ENCODE measurements around the gene ZCCHC17.

- TF ChIP-seq POLR2AphosphoS5 (IDR thresholded peaks at IDR 0.05; ENCODE audit: low read depth) (no peak), CTCF (IDR thresholded peaks at IDR 0.05; ENCODE audit: insufficient read depth, low read length) (no peak)
Observed at GRCh38 chr1:31344503-31344902, 47.7 kb downstream of the ZCCHC17 start.

Measured in HL-60 (cell line).